CD14-positive monocyte (primary cell): Measurements from ENCODE around the gene PLK1. TPM values are rescaled to one million over a fixed set of nuclear protein-coding genes. Genes with fewer than 3 reads are reported as not detected.
A peak's percentile ranks its signal among the peaks of the same experiment; 100 is the strongest.

ENCODE experiments used
- DNase-seq, 3 donors: peaks; one replicate each; pipeline ENCODE4 v3.0.0-alpha.2; 2011 to 2022
- H2AFZ ChIP-seq: 2 replicates; pipeline ENCODE4 v1.6.0; 2012; ENCODE audit warnings: mild to moderate bottlenecking, low read depth, low read length, inconsistent platforms; ENCODE audit not compliant: insufficient read depth, poor library complexity, severe bottlenecking
- H3K27ac ChIP-seq, 2 donors: 1 replicate in 1 of 2; 2 replicates in 1 of 2; pipeline ENCODE4 v1.5.1; 2012 to 2013; ENCODE audit warnings: low read length in 2 of 2, control low read depth in 1 of 2, inconsistent platforms in 1 of 2, low read depth in 1 of 2, mild to moderate bottlenecking in 1 of 2
- H3K27me3 ChIP-seq, 2 donors: one replicate each; pipeline versions ENCODE4 v1.6.0 to v1.6.1; 2011 to 2013; ENCODE audit warnings: low read length in 2 of 2; ENCODE audit not compliant: control insufficient read depth in 2 of 2, insufficient read depth in 2 of 2
- H3K36me3 ChIP-seq, 2 donors: replicated peaks in 1 of 2; 1 replicate in 1 of 2; 2 replicates in 1 of 2; pipeline versions ENCODE4 v1.5.1 to v1.6.1; 2012 to 2013; ENCODE audit warnings: low read length in 2 of 2, control low read depth in 1 of 2, inconsistent platforms in 1 of 2, mild to moderate bottlenecking in 1 of 2; ENCODE audit not compliant: insufficient read depth in 2 of 2, control insufficient read depth in 1 of 2
- H3K4me1 ChIP-seq, 2 donors: 1 replicate in 1 of 2; 2 replicates in 1 of 2; pipeline versions ENCODE4 v1.5.1 to v1.6.1; 2012 to 2013; ENCODE audit warnings: low read length in 2 of 2, control low read depth in 1 of 2, inconsistent platforms in 1 of 2, mild to moderate bottlenecking in 1 of 2, moderate library complexity in 1 of 2; ENCODE audit not compliant: insufficient read depth in 2 of 2, control insufficient read depth in 1 of 2
- H3K4me2 ChIP-seq: replicated peaks from 2 replicates; pipeline ENCODE3; 2012; ENCODE audit warnings: low read length, moderate library complexity, mild to moderate bottlenecking; ENCODE audit not compliant: poor library complexity, severe bottlenecking; ENCODE audit errors: extremely low read depth
- H3K4me3 ChIP-seq, 3 experiments: fragments of 200-600 bp in 1 of 3; sonication (generic) in 1 of 3; replicated peaks in 1 of 3; 1 replicate in 2 of 3; 2 replicates in 1 of 3; pipeline ENCODE4 v1.5.1; 2011 to 2013; ENCODE audit warnings: low read length in 3 of 3, mild to moderate bottlenecking in 3 of 3, control low read depth in 2 of 3, low read depth in 2 of 3, inconsistent platforms in 1 of 3, moderate library complexity in 1 of 3
- H3K79me2 ChIP-seq: 2 replicates; pipeline ENCODE4 v1.6.0; 2012; ENCODE audit warnings: mild to moderate bottlenecking, control low read depth, inconsistent platforms, low read length, moderate library complexity; ENCODE audit not compliant: insufficient read depth
- H3K9ac ChIP-seq: 2 replicates; pipeline ENCODE4 v1.6.0; 2017; ENCODE audit warnings: low read length, mild to moderate bottlenecking; ENCODE audit not compliant: insufficient read depth, poor library complexity, severe bottlenecking
- H3K9me3 ChIP-seq, 2 donors: replicated peaks in 1 of 2; 1 replicate in 1 of 2; 2 replicates in 1 of 2; pipeline versions ENCODE4 v1.5.1 to v1.6.1; 2012 to 2013; ENCODE audit warnings: low read length in 2 of 2, control low read depth in 1 of 2; ENCODE audit not compliant: control insufficient read depth in 1 of 2, insufficient read depth in 1 of 2
- H4K20me1 ChIP-seq: 2 replicates; pipeline ENCODE4 v1.6.0; 2012; ENCODE audit warnings: mild to moderate bottlenecking, low read length, control low read depth, moderate library complexity; ENCODE audit not compliant: insufficient read depth
- H3K27ac Mint-ChIP-seq, 7 donors: one replicate each; pipeline ENCODE4 v1.8.0; 2020; ENCODE audit warnings: mild to moderate bottlenecking in 7 of 7, mixed read lengths in 7 of 7, moderate library complexity in 6 of 7, inconsistent platforms in 2 of 7
- H3K27me3 Mint-ChIP-seq, 3 donors: one replicate each; pipeline ENCODE4 v1.8.0; 2021 to 2022; ENCODE audit warnings: low read depth in 3 of 3, mild to moderate bottlenecking in 3 of 3, mixed read lengths in 3 of 3, moderate library complexity in 3 of 3, inconsistent platforms in 1 of 3
- H3K36me3 Mint-ChIP-seq, 2 donors: one replicate each; pipeline ENCODE4 v1.8.0; 2020; ENCODE audit warnings: mixed read lengths in 2 of 2, inconsistent platforms in 1 of 2, mild to moderate bottlenecking in 1 of 2
- H3K4me1 Mint-ChIP-seq: one replicate; pipeline ENCODE4 v1.8.0; 2020; ENCODE audit warnings: mild to moderate bottlenecking, mixed read lengths
- H3K4me3 Mint-ChIP-seq, 2 donors: one replicate each; pipeline ENCODE4 v1.8.0; 2020; ENCODE audit warnings: mild to moderate bottlenecking in 2 of 2, mixed read lengths in 2 of 2, moderate library complexity in 1 of 2
- H3K9me3 Mint-ChIP-seq, 7 donors: one replicate each; pipeline ENCODE4 v1.8.0; 2020 to 2022; ENCODE audit warnings: mixed read lengths in 7 of 7, mild to moderate bottlenecking in 6 of 7, moderate library complexity in 6 of 7, inconsistent platforms in 2 of 7
- CTCF ChIP-seq: fragments of 200-600 bp; IDR thresholded peaks from one replicate; pipeline ENCODE4 v1.8.0; 2022; ENCODE audit warnings: antibody characterized with exemption, mild to moderate bottlenecking
- WGBS: methylation state at CpG from one replicate; pipeline ENCODE4 v1.1.5; 2013; ENCODE audit warnings: missing lambda C conversion rate; ENCODE audit not compliant: insufficient coverage; 5-methylcytosine and 5-hydroxymethylcytosine counted together
- intact Hi-C, 2 donors: fragments of 100-400 bp; cut with micrococcal nuclease; formaldehyde crosslinking; loops; one replicate each; pipeline versions ENCODE4 v1.15.0 to v1.15.1; 2023
- polyA plus RNA-seq, 3 donors: library from polyadenylated mRNA; depleted of rRNA in 1 of 3; unstranded in 2 of 3; stranded (reverse) in 1 of 3; fragments of 300-500 nt in 2 of 3; fragments of >200 nt in 1 of 3; fragmentation: Illumina TruSeq in 2 of 3; gene quantifications; 1 replicate in 2 of 3; 2 replicates in 1 of 3; pipeline ENCODE4 v1.2.3, GENCODE V29; 2012 to 2021

PLK1 gene
- polyA plus RNA-seq, 3 donors = 3.5 TPM; not detected in 2

- H3K36me3 Mint-ChIP-seq = peaks cover 52 to 79% of the 10 kb centered on the region in 2 donors
- Histone ChIP-seq H2AFZ (no peak overlapping the region), H3K4me1 (peaks cover 33 to 39% of the 10 kb centered on the region in 2 donors), H3K27ac (peak overlapping the region in 1 of 2 donors; percentile 5), H3K79me2 (peaks cover 85% of the 10 kb centered on the region), H3K4me3 (no peak overlapping the region), H3K9me3 (no peaks in the 10 kb centered on the region), H4K20me1 (peaks cover 14% of the 10 kb centered on the region), H3K27me3 (no peaks in the 10 kb centered on the region), H3K36me3 (peaks cover 43 to 73% of the 10 kb centered on the region in 2 donors), H3K4me2 (no peak overlapping the region), H3K9ac (no peak overlapping the region)
- H3K4me1 Mint-ChIP-seq = peaks cover 34% of the 10 kb centered on the region
- no peak for DNase-seq
- TF ChIP-seq CTCF = no peak
- peaks cover 0 to 3% (median 0%) of the 10 kb centered on the region in 3 donors for H3K27me3 Mint-ChIP-seq
- intact Hi-C loops = no loop called here
- no peaks in the 10 kb centered on the region for H3K9me3 Mint-ChIP-seq
- H3K4me3 Mint-ChIP-seq = no peak overlapping the region
- 94% methylated on average over 2 of the region's 3 CpGs for WGBS
- peak overlapping the region in 3 of 7 donors; percentile 16 to 47 (median 46) for H3K27ac Mint-ChIP-seq
Measured at GRCh38 chr16:23683487-23683886, 4.8 kb downstream of the PLK1 start.

GRCh38 chr16:23687034-23687808 is 8.5 kb downstream of the PLK1 start:
- Mint-ChIP-seq H3K27ac (peak overlapping the region in 3 of 7 donors; percentile 22 to 82 (median 76)), H3K27me3 (peaks cover 0 to 5% (median 0%) of the 10 kb centered on the region in 3 donors), H3K9me3 (no peaks in the 10 kb centered on the region), H3K4me3 (no peak overlapping the region), H3K36me3 (peaks cover 77 to 94% of the 10 kb centered on the region in 2 donors), H3K4me1 (peaks cover under 1% of the 10 kb centered on the region)
- Histone ChIP-seq H4K20me1 (no peaks in the 10 kb centered on the region), H3K27ac (no peak overlapping the region), H3K4me2 (no peak overlapping the region), H3K27me3 (no peaks in the 10 kb centered on the region), H2AFZ (no peak overlapping the region), H3K4me1 (peaks cover 2% of the 10 kb centered on the region in 2 donors), H3K79me2 (peaks cover 48% of the 10 kb centered on the region), H3K4me3 (no peak overlapping the region), H3K9me3 (no peaks in the 10 kb centered on the region), H3K9ac (no peak overlapping the region), H3K36me3 (peaks cover 74 to 91% of the 10 kb centered on the region in 2 donors)
- WGBS = 98% methylated on average over 16 of the region's 16 CpGs
- no peak for DNase-seq
- intact Hi-C loops = no loop called here
- no peak for TF ChIP-seq CTCF
